GM12878 (cell line): ENCODE results near the gene PMM1. TPM values are rescaled to one million over a fixed set of nuclear protein-coding genes. Genes with fewer than 3 reads are reported as not detected.

Experiments
- ATAC-seq: fragments of 200-7000 bp; cut with Tn5 transposase; 3 replicates; pipeline ENCODE4 v1.9.1; 2020; ENCODE audit warnings: mild to moderate bottlenecking, moderate library complexity
- BruUV-seq: library from RNA; stranded (reverse); fragments of 400-500 nt; replicated peaks from 2 replicates; lab custom pipeline; 2021; lab: Mats Ljungman, UMichigan
- CTCF ChIA-PET: fragments of 300-600 bp; sonication (Branson Sonifier 250); formaldehyde crosslinking; extraction: SDS; loops from one replicate; lab custom pipeline; 2021; ENCODE audit warnings: inconsistent platforms; lab: Yijun Ruan, JAX
- POLR2A ChIA-PET: fragments of 350-600 bp; formaldehyde crosslinking; extraction: SDS; loops from one replicate; lab custom pipeline; 2021; ENCODE audit warnings: inconsistent platforms; lab: Charles Lee
- RAD21 ChIA-PET: fragments of 300-600 bp; sonication (Branson Sonifier 250); formaldehyde crosslinking; loops from one replicate; lab custom pipeline; 2023; ENCODE audit warnings: antibody characterized with exemption; ENCODE audit not compliant: unreplicated experiment; lab: Charles Lee
- SMC1A ChIA-PET: fragments of 300-600 bp; sonication (Branson Sonifier 250); formaldehyde crosslinking; loops from one replicate; lab custom pipeline; 2023; ENCODE audit not compliant: unreplicated experiment, uncharacterized antibody; lab: Charles Lee
- DNase-seq: peaks from one replicate; pipeline ENCODE4 v3.0.0-alpha.2; 2011; ENCODE audit warnings: low read depth, low spot score
- FAIRE-seq: peaks from 3 replicates; lab custom pipeline; 2011; peaks lifted over from hg19 to GRCh38; lab: Jason Lieb, UNC
- H2AFZ ChIP-seq: 2 replicates; pipeline ENCODE4 v1.6.0; 2011; ENCODE audit warnings: low read depth, low read length, control low read depth; ENCODE audit not compliant: control insufficient read depth
- H3K27ac ChIP-seq: 2 replicates; pipeline ENCODE4 v1.5.1; 2011; ENCODE audit warnings: control low read depth; ENCODE audit not compliant: control insufficient read depth, insufficient read depth
- H3K27me3 ChIP-seq, 2 experiments: replicated peaks in 1 of 2; 2 replicates each; pipeline versions ENCODE4 v1.6.0 to v1.6.1; 2011; ENCODE audit warnings: low read length in 1 of 2; ENCODE audit not compliant: control insufficient read depth in 2 of 2, insufficient read depth in 2 of 2
- H3K36me3 ChIP-seq, 2 experiments: 2 replicates each; pipeline ENCODE4 v1.5.1; 2011; ENCODE audit warnings: low read length in 1 of 2; ENCODE audit not compliant: control insufficient read depth in 2 of 2, insufficient read depth in 2 of 2
- H3K4me1 ChIP-seq: 2 replicates; pipeline ENCODE4 v1.6.1; 2011; ENCODE audit warnings: mild to moderate bottlenecking, low read length, moderate library complexity, mixed read lengths; ENCODE audit not compliant: control insufficient read depth, insufficient read depth
- H3K4me2 ChIP-seq: 2 replicates; pipeline ENCODE4 v1.6.0; 2011; ENCODE audit warnings: control low read depth; ENCODE audit not compliant: control insufficient read depth, insufficient read depth
- H3K4me3 ChIP-seq: fragments of 200-600 bp; sonication (generic); 2 replicates; pipeline ENCODE4 v1.5.1; 2016
- H3K79me2 ChIP-seq: 2 replicates; pipeline ENCODE4 v1.6.0; 2011; ENCODE audit warnings: low read length; ENCODE audit not compliant: control insufficient read depth, insufficient read depth
- H3K9ac ChIP-seq: 2 replicates; pipeline ENCODE4 v1.8.0; 2011; ENCODE audit warnings: low read length, control low read depth, mixed read lengths; ENCODE audit not compliant: control insufficient read depth, insufficient read depth
- H3K9me3 ChIP-seq: replicated peaks from 3 replicates; pipeline ENCODE4 v1.5.1; 2011; ENCODE audit warnings: mild to moderate bottlenecking, low read length; ENCODE audit not compliant: control insufficient read depth, insufficient read depth
- H4K20me1 ChIP-seq: 2 replicates; pipeline ENCODE4 v1.6.0; 2011; ENCODE audit not compliant: control insufficient read depth, insufficient read depth
- ATF7 ChIP-seq: fragments of 450-650 bp; IDR thresholded peaks from 2 replicates; pipeline ENCODE4 v1.6.1; 2016; ENCODE audit warnings: low read depth, mild to moderate bottlenecking
- CREB1 ChIP-seq: IDR thresholded peaks from 2 replicates; pipeline ENCODE4 v1.6.1; 2012; ENCODE audit warnings: low read depth, mild to moderate bottlenecking, inconsistent platforms
- FOXK2 ChIP-seq: fragments of 450-650 bp; IDR thresholded peaks from 2 replicates; pipeline ENCODE4 v1.6.1; 2017; ENCODE audit warnings: mild to moderate bottlenecking, moderate library complexity
- GATAD2B ChIP-seq: fragments of 450-650 bp; conservative IDR thresholded peaks from 2 replicates; pipeline ENCODE4 v1.6.1; 2017; ENCODE audit warnings: low read depth, mild to moderate bottlenecking, moderate library complexity
- JUND ChIP-seq: IDR thresholded peaks from 2 replicates; pipeline ENCODE4 v1.6.1; 2012; ENCODE audit warnings: low read depth, mild to moderate bottlenecking, low read length, improper control_type of control experiment, moderate library complexity
- MYC ChIP-seq: IDR thresholded peaks from 2 replicates; pipeline ENCODE4 v1.6.1; 2011; ENCODE audit warnings: mild to moderate bottlenecking, low read length, moderate library complexity, inconsistent platforms; ENCODE audit not compliant: insufficient read depth, insufficient replicate concordance, insufficient read length, severe bottlenecking
- NFYB ChIP-seq: IDR thresholded peaks from 2 replicates; pipeline ENCODE4 v1.6.1; 2011; ENCODE audit warnings: low read depth, mild to moderate bottlenecking, low read length, improper control_type of control experiment, moderate library complexity; ENCODE audit not compliant: insufficient read depth
- NRF1 ChIP-seq: conservative IDR thresholded peaks from 2 replicates; pipeline ENCODE4 v1.6.1; 2011; ENCODE audit warnings: mild to moderate bottlenecking, low read depth, low read length, improper control_type of control experiment
- POLR2AphosphoS5 ChIP-seq: IDR thresholded peaks from 2 replicates; pipeline ENCODE4 v1.6.1; 2011; ENCODE audit warnings: mild to moderate bottlenecking, low read length, inconsistent platforms
- STAT3 ChIP-seq: IDR thresholded peaks from 2 replicates; pipeline ENCODE4 v1.6.1; 2011; ENCODE audit warnings: low read depth, low read length, improper control_type of control experiment
- SUPT20H ChIP-seq: IDR thresholded peaks from 2 replicates; pipeline ENCODE4 v1.6.1; 2011; ENCODE audit warnings: low read depth, mild to moderate bottlenecking, low read length, moderate library complexity, borderline replicate concordance; ENCODE audit not compliant: control insufficient read depth
- SUZ12 ChIP-seq: fragments of 200-600 bp; sonication (generic); IDR thresholded peaks from one replicate; pipeline ENCODE4 v1.6.1; 2018; ENCODE audit warnings: antibody characterized with exemption, mild to moderate bottlenecking; ENCODE audit not compliant: unreplicated experiment
- WGBS: methylation state at CpG from one replicate; pipeline ENCODE4 v1.1.6; 2016; ENCODE audit warnings: low lambda C conversion rate; ENCODE audit not compliant: insufficient replicate concordance, insufficient coverage; ENCODE audit errors: missing lambda C conversion rate; 5-methylcytosine and 5-hydroxymethylcytosine counted together
- in situ Hi-C: fragments of 300-500 bp; cut with MboI; formaldehyde crosslinking; loops from 9 replicates; pipeline ENCODE4 v1.14.3; 2018; ENCODE audit warnings: mixed read lengths
- intact Hi-C: fragments of 100-400 bp; cut with micrococcal nuclease; formaldehyde crosslinking; loops from one replicate; pipeline ENCODE4 v1.14.2; 2022; ENCODE audit not compliant: unreplicated experiment
- polyA plus RNA-seq, 11 experiments: library from polyadenylated mRNA; depleted of rRNA in 4 of 11; unstranded in 6 of 11; stranded (reverse) in 5 of 11; fragments of >200 nt; fragmentation: Nextera tagmentation in 4 of 11; fragmentation: Illumina TruSeq in 1 of 11; extraction: Ambion mirVana in 4 of 11; extraction: Trizol in 1 of 11; gene quantifications; 1 replicate in 1 of 11; 2 replicates in 10 of 11; pipeline versions ENCODE4 v1.2.1 to v1.2.3, GENCODE V29; 2011 to 2016; ENCODE audit warnings: inconsistent platforms in 2 of 11, missing spikeins in 2 of 11, low read depth in 1 of 11
- total RNA-seq, 4 experiments: library from RNA; depleted of rRNA in 3 of 4; stranded (reverse); fragments of >200 nt in 3 of 4; fragmentation: Illumina TruSeq in 1 of 4; extraction: Trizol in 1 of 4; gene quantifications; 2 replicates each; pipeline versions ENCODE4 v1.2.1 to v1.2.3, GENCODE V29; 2013 to 2021
- TF ChIP-seq, protein P1 (sequence below): fragments of 450-650 bp; formaldehyde crosslinking; IDR thresholded peaks from 2 replicates; pipeline ENCODE4 v1.5.0; 2022; ENCODE audit warnings: mild to moderate bottlenecking, missing genetic modification characterization
- TF ChIP-seq, protein P2 (sequence below): IDR thresholded peaks from 2 replicates; pipeline ENCODE4 v1.6.1; 2011; ENCODE audit warnings: low read depth, mild to moderate bottlenecking, low read length, moderate library complexity, borderline replicate concordance; ENCODE audit errors: extremely low read depth

The PMM1 gene
- total and polyA plus RNA-seq, 10 of the 15 experiments (the other 5 are each of a cell fraction or from before 2014, with no cell fraction given) = 8.2 to 32.2 (median 16.9) TPM

- ChIA-PET SMC1A (no interaction called here), POLR2A (interaction anchor here (0.7 kb wide), 1 partner anchor 313 kb away, joined by 3 read pairs; no protein-coding TSS in a partner anchor)
- H3K27me3 ChIP-seq = no peaks in the 10 kb centered on the region; a peak in 2 of 4 replicates
Observed at GRCh38 chr22:41556561-41556960, 33.1 kb downstream of the PMM1 start.

More at GRCh38 chr22:41556561-41556960, 33.1 kb downstream of the PMM1 start:
- RAD21 ChIA-PET = no interaction called here
- CTCF ChIA-PET = interaction anchor here (0.6 to 1.4 kb wide), 4 partner anchors 16 to 514 kb away, joined by 3 to 4 read pairs (median 3); no protein-coding TSS in a partner anchor
- no peak overlapping the region for H3K27ac ChIP-seq
- H3K36me3 ChIP-seq = no peaks in the 10 kb centered on the region
- TF ChIP-seq NFYB (no peak), MYC (no peak), JUND (no peak), STAT3 (no peak), ATF7 (no peak), FOXK2 (no peak), CREB1 (no peak), POLR2AphosphoS5 (no peak), NRF1 (no peak), SUZ12 (no peak), GATAD2B (no peak), SUPT20H (no peak)
- TF ChIP-seq, protein P1, sequence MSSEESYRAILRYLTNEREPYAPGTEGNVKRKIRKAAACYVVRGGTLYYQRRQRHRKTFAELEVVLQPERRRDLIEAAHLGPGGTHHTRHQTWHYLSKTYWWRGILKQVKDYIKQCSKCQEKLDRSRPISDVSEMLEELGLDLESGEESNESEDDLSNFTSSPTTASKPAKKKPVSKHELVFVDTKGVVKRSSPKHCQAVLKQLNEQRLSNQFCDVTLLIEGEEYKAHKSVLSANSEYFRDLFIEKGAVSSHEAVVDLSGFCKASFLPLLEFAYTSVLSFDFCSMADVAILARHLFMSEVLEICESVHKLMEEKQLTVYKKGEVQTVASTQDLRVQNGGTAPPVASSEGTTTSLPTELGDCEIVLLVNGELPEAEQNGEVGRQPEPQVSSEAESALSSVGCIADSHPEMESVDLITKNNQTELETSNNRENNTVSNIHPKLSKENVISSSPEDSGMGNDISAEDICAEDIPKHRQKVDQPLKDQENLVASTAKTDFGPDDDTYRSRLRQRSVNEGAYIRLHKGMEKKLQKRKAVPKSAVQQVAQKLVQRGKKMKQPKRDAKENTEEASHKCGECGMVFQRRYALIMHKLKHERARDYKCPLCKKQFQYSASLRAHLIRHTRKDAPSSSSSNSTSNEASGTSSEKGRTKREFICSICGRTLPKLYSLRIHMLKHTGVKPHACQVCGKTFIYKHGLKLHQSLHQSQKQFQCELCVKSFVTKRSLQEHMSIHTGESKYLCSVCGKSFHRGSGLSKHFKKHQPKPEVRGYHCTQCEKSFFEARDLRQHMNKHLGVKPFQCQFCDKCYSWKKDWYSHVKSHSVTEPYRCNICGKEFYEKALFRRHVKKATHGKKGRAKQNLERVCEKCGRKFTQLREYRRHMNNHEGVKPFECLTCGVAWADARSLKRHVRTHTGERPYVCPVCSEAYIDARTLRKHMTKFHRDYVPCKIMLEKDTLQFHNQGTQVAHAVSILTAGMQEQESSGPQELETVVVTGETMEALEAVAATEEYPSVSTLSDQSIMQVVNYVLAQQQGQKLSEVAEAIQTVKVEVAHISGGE (CRISPR knock-in tag) = no peak
- TF ChIP-seq, protein P2, sequence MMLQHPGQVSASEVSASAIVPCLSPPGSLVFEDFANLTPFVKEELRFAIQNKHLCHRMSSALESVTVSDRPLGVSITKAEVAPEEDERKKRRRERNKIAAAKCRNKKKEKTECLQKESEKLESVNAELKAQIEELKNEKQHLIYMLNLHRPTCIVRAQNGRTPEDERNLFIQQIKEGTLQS = no peak
- H2AFZ ChIP-seq = no peak overlapping the region
- no peaks in the 10 kb centered on the region for H3K79me2 ChIP-seq
- ATAC-seq (no peak), DNase-seq (no peak), FAIRE-seq (no peak)
- intact Hi-C loops (no loop called here), in situ Hi-C loops (no loop called here)
- H3K4me1 ChIP-seq = no peaks in the 10 kb centered on the region; the same call in 1 of the 2 replicates
- H3K9me3 ChIP-seq = no peaks in the 10 kb centered on the region
- 71% methylated on average over 10 of the region's 10 CpGs for WGBS
- no peak overlapping the region for H3K4me2 ChIP-seq
- no peaks in the 10 kb centered on the region for H4K20me1 ChIP-seq
- H3K9ac ChIP-seq = no peak overlapping the region
- no peak overlapping the region for H3K4me3 ChIP-seq
- no TSS peak for BruUV-seq
